Stimulated activated CD4-positive, alpha-beta T cell treated with anti-CD3 and anti-CD28 coated beads, Interleukin-1b, Interleukin-23, amount 100 ng/mL, for 4 hours (primary cell): ENCODE measurements around the gene MACF1.

Experiments
- DNase-seq, 2 donors: peaks; one replicate each; pipeline ENCODE4 v3.0.0-alpha.2; 2020; ENCODE audit warnings: low read depth in 2 of 2

MACF1 gene

GRCh38 chr1:39359028-39359570, 154.6 kb downstream of the MACF1 start:
- no peak for DNase-seq

GRCh38 chr1:39360731-39361130, 156.2 kb downstream of the MACF1 start:
- no peak for DNase-seq

- no peak for DNase-seq
These were observed 157.0 kb downstream of the MACF1 start for GRCh38 chr1:39361446-39361845.

GRCh38 chr1:39363267-39363666, 158.8 kb downstream of the MACF1 start:
- no peak for DNase-seq

GRCh38 chr1:39368045-39368444, 163.6 kb downstream of the MACF1 start:
- no peak for DNase-seq

- DNase-seq, result no peak
These were observed 165.1 kb downstream of the MACF1 start for GRCh38 chr1:39369565-39369964.

- DNase-seq, result no peak
These were observed 166.1 kb downstream of the MACF1 start for GRCh38 chr1:39370602-39371001.

GRCh38 chr1:39372105-39372504, 167.6 kb downstream of the MACF1 start:
- no peak for DNase-seq

GRCh38 chr1:39376656-39377055, 172.2 kb downstream of the MACF1 start:
- DNase-seq, result no peak

GRCh38 chr1:39378377-39378776, 173.9 kb downstream of the MACF1 start:
- no peak for DNase-seq

GRCh38 chr1:39379187-39379586, 174.7 kb downstream of the MACF1 start:
- no peak for DNase-seq

- no peak for DNase-seq
These were observed 175.5 kb downstream of the MACF1 start for GRCh38 chr1:39380036-39380435.

- no peak for DNase-seq
These were observed 177.3 kb downstream of the MACF1 start for GRCh38 chr1:39381839-39382238.

- no peak for DNase-seq
These were observed 179.8 kb downstream of the MACF1 start for GRCh38 chr1:39384305-39384704.

GRCh38 chr1:39385067-39385988, 180.8 kb downstream of the MACF1 start:
- DNase-seq, result no peak

- no peak for DNase-seq
These were observed 182.5 kb downstream of the MACF1 start for GRCh38 chr1:39386997-39387396.

- no peak for DNase-seq
These were observed 183.0 kb downstream of the MACF1 start for GRCh38 chr1:39387452-39387851.

- DNase-seq, result no peak
These were observed 187.5 kb downstream of the MACF1 start for GRCh38 chr1:39391691-39392679.

- DNase-seq, result no peak
These were observed 188.5 kb downstream of the MACF1 start for GRCh38 chr1:39392851-39393573.

- no peak for DNase-seq
These were observed 189.2 kb downstream of the MACF1 start for GRCh38 chr1:39393645-39394044.

- DNase-seq, result no peak
These were observed 189.6 kb downstream of the MACF1 start for GRCh38 chr1:39394059-39394458.
